ENCODE measurements around the gene HSPH1.

HSPH1 gene

GRCh38 chr13:31177813-31178495, 16.2 kb upstream of the HSPH1 start:
- DNase-seq (ENCODE audit: low spot score): peak; percentile 25

- no peak for DNase-seq (ENCODE audit: low spot score)
These were observed 14.3 kb upstream of the HSPH1 start for GRCh38 chr13:31175847-31176532.

GRCh38 chr13:31174018-31174417, 12.3 kb upstream of the HSPH1 start:
- DNase-seq (ENCODE audit: low spot score): no peak

- no peak for DNase-seq (ENCODE audit: low spot score)
These were observed 10.8 kb upstream of the HSPH1 start for GRCh38 chr13:31172535-31172934.

GRCh38 chr13:31172001-31172400, 10.3 kb upstream of the HSPH1 start:
- DNase-seq (ENCODE audit: low spot score): no peak

GRCh38 chr13:31168736-31169135, 7.0 kb upstream of the HSPH1 start:
- no peak for DNase-seq (ENCODE audit: low spot score)

GRCh38 chr13:31168166-31168565, 6.5 kb upstream of the HSPH1 start:
- DNase-seq (ENCODE audit: low spot score): no peak

- no peak for DNase-seq (ENCODE audit: low spot score)
These were observed 5.8 kb upstream of the HSPH1 start for GRCh38 chr13:31167490-31167889.

- no peak for DNase-seq (ENCODE audit: low spot score)
These were observed 4.9 kb upstream of the HSPH1 start for GRCh38 chr13:31166591-31166990.

GRCh38 chr13:31162151-31163008, 676 bp upstream of the HSPH1 start:
- DNase-seq (ENCODE audit: low spot score): peak; percentile 98

- DNase-seq (ENCODE audit: low spot score): peak; percentile 79
These were observed 697 bp downstream of the HSPH1 start for GRCh38 chr13:31160857-31161556.

- DNase-seq (ENCODE audit: low spot score): no peak
These were observed 2.4 kb downstream of the HSPH1 start for GRCh38 chr13:31159306-31159705.

GRCh38 chr13:31154939-31155338, 6.8 kb downstream of the HSPH1 start:
- no peak for DNase-seq (ENCODE audit: low spot score)

- no peak for DNase-seq (ENCODE audit: low spot score)
These were observed 9.9 kb downstream of the HSPH1 start for GRCh38 chr13:31151837-31152236.

GRCh38 chr13:31150315-31150985, 11.3 kb downstream of the HSPH1 start:
- DNase-seq (ENCODE audit: low spot score): no peak

GRCh38 chr13:31149604-31150003, 12.1 kb downstream of the HSPH1 start:
- no peak for DNase-seq (ENCODE audit: low spot score)

- no peak for DNase-seq (ENCODE audit: low spot score)
These were observed 16.3 kb downstream of the HSPH1 start for GRCh38 chr13:31145417-31145816.

GRCh38 chr13:31138515-31138914, 23.2 kb downstream of the HSPH1 start:
- no peak for DNase-seq (ENCODE audit: low spot score)

GRCh38 chr13:31136724-31137123, 25.0 kb downstream of the HSPH1 start:
- no peak for DNase-seq (ENCODE audit: low spot score)

GRCh38 chr13:31134039-31134711, 27.5 kb downstream of the HSPH1 start:
- DNase-seq (ENCODE audit: low spot score): no peak

- no peak for DNase-seq (ENCODE audit: low spot score)
These were observed 28.1 kb downstream of the HSPH1 start for GRCh38 chr13:31133621-31134020.

Measured in NAMALWA (cell line).